Fibroblast of peridontal ligament (primary cell): ENCODE measurements around the gene MRPS6.

Source experiments
- DNase-seq: peaks from one replicate; pipeline ENCODE4 v3.0.0-alpha.2; 2010; ENCODE audit errors: extremely low read depth

Gene MRPS6

DNA sequence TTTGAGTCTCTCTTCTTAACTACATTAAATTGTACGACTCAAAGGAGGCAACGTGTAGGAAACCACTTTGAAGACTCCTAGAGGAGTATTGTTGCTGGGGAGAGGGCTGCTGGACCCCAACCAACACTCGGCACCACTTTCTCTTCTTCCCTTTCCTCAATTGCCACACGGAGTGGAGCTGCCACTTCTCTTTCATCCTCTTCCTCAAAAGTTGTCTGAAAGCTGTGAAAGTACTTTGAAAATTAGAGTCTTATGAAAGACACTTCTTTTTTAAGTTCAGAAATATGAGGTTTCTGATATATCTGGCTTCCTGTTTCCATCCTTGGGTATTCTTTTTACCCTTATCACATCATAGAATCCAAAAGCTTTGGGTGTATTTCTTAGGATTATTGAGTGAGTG lies 59.5 kb downstream of the MRPS6 start:
- no peak for DNase-seq

DNA sequence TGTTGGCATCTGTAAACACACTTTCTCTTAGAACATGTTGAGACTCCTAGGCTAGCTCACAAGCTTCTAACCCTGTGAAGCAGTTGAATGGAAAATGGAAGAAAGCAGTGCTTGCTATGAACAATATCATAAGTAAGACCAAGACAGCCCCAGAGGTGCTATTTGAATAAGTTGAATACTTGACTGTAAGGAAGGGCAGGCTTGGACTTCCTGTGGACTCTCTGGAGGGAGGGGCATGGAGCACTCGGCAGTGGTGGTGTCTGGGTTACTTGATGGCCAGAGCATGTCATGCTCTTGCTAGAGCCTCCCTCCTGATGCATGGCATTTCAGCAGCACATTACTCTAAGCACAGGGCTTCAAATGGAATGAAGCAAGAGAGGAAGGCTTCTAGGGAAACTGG lies 60.0 kb downstream of the MRPS6 start:
- DNase-seq, result no peak

DNA sequence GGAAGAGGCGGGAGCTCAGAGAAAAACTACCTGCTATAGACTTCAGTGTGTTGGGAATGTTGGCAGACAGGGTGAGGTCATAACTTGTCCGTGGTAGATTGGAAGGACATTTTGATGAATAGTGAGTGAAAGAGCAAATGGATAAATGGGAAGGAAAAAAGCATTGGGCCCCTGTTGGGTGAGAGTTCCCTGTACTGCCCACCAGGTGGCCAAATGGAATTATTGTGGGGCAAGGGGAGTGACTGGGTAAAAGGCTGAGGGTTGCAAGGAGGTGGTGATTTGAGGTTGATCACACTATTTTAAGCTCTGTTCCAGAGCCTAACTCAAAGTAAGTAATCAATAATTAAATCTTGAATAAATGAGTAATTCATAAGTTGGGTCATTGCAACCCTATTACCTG lies 60.4 kb downstream of the MRPS6 start:
- no peak for DNase-seq

DNA sequence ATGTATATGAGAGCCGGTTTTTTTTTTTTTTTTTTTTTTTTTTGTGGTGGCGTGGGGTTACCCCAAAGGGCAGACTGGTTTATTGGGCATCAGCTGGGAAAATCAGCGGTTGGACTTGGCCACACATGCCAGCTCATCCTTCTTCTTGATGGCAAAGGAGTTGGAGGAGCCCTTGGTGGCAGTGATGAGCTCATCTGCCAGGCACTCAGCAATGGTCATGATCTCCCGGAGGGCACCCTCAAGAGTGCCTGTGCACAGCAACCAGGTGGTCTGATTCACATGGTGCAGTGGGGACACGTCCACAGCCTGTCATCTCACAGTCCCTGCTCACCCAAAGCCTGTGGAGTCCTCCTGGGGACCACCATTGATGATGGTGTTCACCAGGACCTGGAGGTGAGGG lies 62.0 kb downstream of the MRPS6 start:
- DNase-seq, result no peak

DNA sequence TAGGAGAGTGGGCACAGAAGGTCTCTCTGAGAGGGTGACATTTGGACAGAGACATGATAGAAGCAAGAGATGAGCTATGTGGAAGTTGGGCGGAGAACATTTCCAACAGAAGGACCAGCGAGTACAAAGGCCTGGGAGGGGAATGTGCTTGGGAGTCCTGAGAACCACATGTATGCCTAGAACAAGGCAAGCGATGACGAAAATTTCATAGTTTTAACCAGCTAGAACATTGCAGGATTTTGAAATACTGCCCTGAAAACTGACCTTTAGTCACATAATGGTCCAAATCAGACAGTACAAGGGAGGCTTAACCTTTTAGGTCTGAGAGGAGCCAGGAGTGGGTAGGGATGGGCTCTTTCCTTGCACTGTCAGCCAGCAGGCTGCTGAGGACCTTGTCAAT lies 68.0 kb downstream of the MRPS6 start:
- no peak for DNase-seq

DNA sequence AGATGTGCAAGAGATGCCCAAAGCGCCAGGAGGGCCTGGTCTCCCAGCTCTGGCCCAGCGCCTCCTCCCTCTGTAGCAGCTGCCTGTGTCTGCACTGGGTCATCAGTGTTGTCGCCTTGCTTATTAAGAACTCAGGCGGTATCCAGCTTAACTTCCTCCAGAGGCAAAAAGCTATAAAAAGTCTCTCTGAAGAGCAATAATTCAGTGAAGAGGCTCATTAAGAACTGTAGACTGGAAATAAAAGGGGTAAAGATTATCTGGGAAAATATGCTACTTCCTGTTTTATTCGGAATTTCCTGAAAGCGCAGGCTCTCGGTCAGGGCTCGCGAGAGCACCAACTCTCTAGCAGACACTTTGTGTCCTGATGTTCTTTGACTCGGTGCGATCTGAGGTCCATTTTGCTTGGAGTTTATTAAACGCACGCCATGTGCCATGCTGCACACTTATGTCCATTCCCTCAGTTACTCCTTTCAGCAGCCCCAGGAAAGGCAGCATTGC lies 70.4 kb downstream of the MRPS6 start:
- no peak for DNase-seq

DNA sequence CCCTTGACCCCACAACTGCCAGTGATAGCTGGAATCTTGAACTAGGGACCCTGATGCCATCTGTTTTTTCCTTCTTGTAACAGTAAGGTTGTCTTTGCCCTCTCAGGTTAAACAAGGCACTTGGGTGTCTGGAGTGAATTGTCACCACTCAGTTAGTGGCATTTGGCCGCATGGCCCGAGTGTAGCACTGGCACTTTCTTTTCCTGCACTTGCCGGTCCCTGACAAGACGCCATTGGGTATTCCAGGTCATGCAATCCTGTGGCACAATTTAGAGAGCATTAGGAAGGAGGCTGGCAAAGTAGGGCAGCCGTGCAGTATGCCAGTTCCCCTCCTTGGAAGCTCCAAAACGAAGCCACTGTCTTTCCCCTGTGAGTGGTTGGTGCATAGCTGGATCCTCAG lies 70.8 kb downstream of the MRPS6 start:
- DNase-seq, result no peak

DNA sequence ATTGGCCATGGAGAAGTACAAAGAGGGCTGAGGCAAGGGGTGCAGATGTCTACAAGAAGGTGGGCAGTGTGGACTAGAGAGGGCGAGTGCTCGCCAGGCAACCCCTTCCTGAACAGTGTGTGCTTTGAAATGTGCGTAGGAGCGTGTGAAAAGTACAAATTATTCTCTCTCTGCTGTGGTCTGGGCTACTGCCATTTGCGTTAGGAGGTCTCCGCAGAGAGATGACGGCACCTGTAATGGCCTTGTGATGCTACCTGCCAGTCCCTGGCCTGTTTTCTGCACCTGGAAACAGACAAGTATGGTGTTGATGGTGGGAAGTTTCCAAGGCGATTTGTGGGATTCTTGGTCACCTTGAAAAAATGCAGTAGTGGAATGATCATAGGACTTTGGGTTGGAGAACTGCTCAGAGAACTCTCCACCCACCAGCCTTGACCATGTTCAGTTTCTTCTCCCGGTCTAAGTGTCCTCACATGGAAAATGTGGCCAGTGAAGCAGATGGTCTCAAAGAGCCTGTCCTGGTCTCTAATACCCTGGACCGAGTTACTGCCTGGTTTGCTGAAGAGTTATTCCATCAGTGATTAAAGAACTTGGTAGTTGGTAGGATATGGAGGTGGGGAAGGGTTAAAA lies 74.5 kb downstream of the MRPS6 start:
- no peak for DNase-seq

DNA sequence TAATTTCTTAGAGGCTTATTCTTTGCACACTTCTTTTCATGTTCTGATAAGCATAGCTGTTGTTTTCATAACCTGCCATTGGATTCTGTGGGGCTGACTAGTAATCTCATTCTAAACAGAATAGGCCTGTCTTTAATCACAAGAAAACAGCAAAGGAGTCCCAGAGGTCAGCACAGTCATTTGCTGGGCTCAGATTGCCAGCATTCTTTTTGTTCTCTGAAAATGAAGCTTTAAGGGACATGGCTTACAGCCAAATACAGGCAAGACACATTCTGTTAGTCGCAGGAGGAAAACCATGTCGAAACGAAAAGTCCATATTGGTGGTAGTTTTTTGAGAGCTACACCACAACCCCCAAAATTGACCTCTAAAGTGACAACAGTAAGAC lies 75.0 kb downstream of the MRPS6 start:
- peak; percentile 21 for DNase-seq

DNA sequence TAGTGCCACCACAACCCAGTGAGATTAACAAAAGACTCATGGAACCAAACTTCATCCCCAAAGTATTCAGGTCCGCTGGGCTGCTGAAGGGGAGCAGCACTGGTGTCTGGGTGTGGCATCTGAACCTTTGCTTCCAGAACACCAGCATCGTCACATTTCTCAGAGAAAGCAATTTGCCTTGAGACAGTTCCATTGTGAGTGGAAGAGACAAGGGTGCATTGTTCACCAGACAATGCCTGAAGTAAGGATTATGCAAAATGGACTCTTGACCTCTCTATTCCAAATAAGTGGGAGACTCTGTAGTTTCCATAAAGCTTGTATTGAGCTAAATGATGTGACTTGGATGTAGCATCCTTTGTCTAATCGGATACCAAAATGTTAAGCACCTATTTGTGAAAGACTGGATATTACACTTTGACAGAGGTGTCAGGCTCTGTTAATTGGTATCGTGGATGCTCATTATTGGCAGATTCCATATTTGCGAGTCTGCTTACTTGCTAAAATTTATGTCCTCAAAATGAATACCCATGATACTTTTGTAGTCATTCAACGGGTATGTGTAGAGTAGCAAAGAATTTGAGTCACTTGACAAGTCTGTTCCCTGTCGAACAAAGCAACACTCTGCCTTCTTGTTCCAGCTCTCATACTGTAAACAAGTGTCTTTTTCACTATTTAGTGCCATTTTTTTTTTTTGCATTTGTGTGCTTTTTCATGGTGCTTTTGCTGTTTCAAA lies 75.6 kb downstream of the MRPS6 start:
- DNase-seq, result no peak

DNA sequence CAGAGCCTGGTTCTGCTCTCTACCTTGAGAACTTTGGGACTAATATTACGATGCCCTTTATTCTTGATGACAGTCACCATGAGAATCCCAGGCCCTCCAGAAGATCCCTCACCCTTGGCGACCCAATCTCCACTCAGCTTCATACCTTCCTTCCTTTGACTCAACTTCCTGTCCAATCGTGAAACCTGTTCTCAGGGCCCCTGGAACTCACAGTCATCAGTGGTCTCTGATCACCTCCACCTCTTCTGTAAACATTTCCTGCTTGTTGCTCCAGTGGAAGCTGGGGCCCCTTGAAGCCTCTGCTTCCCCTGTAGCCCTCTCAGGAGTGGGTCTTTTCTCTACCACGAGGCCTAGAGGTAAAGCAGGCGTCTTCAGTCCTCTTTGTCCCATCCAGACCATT lies 79.1 kb downstream of the MRPS6 start:
- no peak for DNase-seq

DNA sequence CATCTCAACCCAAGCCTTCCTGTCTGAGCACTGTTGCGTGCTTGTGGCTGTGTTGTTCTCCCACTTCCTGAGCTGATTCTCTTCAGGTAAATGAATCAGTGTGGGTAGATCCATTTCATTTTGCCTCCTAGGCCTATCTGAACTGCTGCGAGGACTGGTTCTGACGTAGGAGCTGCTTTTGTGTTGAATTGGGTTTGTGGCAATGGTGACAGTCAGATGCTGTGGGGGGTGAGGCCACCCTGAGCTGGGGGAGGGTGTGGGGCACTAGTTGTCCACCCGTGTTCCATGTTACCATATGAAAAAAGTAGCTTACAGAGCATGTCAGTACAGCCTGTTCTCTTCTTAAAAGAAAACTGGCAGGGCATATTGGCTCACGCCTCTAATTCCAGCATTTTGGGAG lies 81.5 kb downstream of the MRPS6 start:
- no peak for DNase-seq

DNA sequence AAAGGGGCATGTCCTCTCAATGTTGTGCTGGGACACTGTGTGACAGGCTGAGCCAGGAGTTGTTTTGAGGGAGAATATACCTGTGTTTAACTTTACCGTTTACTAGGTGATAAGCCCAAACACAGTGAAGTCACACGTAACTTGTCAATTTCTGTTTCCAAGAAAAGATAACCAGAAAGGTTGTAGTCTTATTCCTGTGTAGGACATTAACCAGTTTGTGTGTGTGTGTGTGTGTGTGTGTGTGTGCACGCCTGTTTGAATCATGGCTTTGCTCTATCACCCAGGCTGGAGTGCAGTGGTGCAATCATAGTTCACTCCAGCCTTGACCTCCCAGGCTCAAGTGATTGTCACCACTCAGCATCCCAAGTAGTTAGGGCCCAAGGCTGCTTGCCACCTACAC lies 83.6 kb downstream of the MRPS6 start:
- no peak for DNase-seq

DNA sequence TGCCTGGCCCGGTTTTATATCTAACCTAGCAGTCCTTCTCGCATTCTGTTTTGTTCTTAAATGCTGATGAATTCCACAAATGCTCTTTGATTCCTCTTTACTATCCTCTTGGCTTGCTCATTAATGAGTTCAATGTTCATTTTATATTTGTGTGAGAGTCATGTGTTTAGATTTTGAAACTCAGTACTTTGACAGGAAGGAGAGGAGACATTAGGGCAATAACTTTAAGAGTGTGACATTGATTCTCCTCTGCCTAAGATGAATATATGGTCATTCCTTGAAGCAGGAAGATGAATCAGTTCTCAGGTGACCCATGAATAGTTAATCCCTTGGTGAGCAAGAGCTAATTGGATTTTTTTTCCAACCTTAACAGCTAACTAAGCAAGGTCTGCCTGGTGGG lies 84.1 kb downstream of the MRPS6 start:
- DNase-seq, result no peak

DNA sequence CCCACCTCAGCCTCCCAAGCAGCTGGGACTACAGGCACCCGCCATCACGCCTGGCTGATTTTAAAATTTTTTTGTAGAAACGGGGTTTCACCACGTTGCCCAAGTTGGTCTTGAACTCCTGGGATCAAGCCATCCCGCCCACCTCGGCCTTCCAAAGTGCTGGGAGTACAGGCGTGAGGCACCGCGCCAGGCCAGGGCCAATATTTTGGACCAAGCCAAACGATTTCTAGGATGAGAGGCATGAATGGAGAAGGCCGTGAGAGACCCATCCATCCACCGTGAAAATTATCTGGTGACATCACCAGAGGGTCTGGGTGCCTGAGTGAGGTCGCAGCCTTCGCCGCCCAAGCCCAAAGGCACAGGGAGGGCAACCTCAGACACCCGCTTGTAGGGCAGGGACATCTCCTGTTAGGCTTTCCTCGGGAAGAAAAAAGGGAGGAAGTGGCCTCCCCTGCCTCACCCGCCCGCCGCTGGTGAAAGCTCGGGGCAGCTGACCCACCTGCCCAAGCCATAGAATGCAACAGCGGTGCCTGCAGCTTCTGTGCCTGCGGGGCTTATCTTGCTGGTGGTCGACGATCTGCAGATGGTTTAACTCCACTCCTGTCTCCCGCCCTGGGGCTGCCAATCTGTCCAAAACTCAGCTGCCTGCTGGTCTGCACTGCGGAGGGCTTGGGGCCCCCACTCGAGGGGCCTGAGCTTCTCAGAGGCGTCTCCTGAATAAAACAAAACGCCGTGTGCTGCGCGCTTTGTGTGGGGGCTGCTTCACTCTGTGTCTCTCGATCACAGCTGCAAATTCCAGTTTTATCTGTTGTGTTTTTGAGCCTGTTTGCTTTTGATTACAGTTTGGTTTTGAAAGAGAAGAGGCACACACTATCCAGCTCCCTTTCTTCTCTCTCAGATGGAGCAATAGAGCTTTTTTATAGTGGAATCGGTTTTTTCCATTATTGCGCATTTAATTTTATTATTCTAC lies 85.8 kb downstream of the MRPS6 start:
- DNase-seq, result no peak

DNA sequence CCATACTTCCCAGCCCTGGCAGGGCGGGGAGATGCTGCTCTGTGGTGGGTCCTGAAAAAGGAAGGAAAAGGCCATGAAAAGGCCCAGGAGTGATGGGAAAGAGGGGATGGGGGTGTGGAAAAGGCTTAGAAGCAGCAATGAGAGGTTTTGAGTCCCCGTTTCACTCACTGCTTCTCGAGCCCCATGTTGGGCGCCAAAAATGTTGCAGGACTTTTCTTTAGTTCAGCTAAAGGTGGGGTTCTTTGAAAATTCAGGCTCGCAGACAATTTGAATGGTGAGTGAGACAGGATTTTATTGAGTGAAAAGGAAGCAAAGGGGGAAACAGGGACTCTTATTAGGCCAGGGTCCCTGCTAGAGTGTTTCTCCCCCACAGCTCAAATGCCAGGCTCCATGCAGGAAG lies 93.1 kb downstream of the MRPS6 start:
- no peak for DNase-seq

DNA sequence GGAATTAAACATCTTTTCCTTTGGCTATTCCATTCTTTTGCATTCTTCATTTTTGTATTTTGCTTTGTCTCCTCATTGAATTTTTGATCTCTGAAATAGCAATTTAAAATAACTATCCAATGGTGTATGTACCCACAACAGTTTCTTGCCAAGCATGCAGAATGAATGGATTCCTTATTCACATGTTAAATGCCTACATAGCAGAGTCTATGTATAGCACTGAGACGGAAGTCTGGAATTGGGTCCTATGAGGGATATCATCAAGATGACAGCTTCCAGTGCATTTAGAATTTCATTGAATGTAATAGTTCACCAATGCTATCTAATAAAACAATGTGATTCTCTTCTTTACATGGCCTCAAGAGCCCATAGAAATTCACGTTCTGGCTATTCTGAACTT lies 97.5 kb downstream of the MRPS6 start:
- DNase-seq, result no peak

DNA sequence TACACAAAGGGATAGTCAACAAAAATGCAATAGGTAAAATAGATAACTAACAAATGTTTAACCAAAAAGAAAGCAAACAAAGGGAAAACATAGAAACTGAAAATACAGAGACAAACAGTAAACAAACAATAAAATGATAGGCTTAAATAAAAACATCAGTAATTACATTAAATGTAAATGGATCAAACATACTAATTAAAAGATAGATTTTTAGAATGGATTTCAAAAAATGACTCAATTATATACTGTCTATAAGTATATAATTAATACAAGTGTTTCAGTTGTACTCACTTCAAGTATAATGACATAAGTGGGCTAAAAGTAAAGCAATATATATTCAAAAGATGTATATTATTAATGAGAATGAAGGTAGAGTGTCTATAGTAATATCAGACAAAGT lies 101.1 kb downstream of the MRPS6 start:
- DNase-seq, result no peak

DNA sequence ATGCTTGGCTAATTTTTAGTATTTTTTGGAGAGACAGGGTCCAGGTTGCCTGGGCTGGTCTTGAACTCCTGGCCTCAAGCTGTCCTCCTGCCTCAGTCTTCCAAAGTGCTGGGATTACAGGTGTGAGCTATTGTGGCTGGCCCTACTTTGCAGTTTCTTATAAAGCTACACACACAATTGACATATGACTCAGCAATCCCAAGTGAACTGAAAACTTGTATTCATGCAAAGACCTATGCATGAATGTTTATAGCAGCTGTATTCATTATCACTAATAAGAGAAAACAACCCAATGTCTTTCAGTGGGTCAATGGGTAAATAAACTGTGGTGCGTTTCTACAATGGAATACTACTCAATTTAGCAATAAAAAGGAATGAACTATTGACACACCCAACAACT lies 103.1 kb downstream of the MRPS6 start:
- no peak for DNase-seq

DNA sequence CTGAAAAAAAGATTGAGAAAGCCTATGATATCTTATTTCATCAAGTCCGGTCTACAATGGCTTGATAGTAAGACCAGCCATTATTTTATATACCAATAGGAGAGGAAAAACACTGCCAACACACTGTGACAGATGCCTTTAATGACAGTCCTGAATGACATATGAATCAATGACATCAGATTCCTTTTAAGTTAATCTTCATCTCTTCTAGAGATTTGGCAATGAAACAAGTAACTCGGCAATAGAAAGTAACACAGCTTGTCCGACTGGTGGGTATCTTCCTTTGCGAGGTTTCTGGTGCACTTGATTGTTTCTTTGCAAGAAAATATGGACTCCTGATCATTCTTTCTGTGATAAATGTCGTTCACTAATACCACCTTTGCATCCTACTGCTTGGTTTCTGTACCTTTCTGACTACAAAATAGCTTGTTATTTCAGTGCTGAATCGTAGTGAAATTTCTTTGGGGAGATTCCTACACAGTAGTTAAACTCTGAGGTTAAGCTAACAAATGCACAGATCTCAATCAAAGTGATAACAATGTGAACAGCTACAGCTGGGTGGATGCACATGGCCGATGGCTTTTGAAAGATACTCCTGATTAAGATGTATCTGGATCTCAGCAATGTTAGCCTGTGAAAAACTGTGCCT lies 104.7 kb downstream of the MRPS6 start:
- DNase-seq, result no peak

DNA sequence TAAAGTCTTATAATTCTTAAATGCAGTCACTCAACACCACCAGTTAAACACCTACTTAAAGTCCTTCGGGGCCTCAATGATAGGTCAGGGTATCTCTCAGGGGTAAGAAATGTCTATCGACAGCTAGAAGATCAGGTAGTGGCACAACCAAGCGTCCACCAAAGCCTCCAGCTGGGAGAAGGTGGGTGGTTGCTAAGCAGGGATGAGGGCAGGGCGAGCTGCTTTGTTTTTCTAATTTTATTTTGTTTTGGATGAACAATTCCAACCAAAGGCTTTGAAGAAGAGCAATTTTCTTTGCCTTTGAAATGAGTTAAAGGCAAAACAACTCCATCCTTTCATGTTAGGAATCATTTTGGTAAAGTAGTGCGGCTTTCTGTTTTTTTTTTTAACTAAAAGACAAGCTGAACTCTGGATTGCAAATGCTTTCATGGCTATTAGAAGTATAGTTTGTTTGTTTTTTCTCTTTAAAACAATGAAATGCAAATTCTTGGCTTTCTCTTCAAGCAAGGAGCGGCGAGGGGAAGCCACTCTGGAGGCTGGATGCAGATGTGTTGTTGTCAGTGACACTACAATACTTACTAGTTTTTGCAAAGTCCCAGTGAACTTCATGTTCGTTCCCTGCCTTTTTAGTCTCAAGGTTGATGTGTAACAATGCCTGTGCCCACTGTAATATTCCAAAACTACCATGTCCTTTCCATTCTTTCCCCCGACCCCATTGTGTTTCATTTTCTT lies 106.0 kb downstream of the MRPS6 start:
- DNase-seq, result no peak
